ELR (cell line): Measurements from ENCODE around the gene MYDGF.
A peak's percentile ranks its signal among the peaks of the same experiment; 100 is the strongest.
"Not testable (repeated sequence)": the region's sequence is repeated elsewhere in the genome, so short reads cannot be mapped to it uniquely, and the experiment has no call there.

ENCODE experiments used
- DNase-seq: peaks from one replicate; pipeline ENCODE4 v3.0.0-alpha.2; 2015; ENCODE audit warnings: low read depth

MYDGF gene

GRCh38 chr19:4669723-4670480, at the start of gene MYDGF:
Gene MYDGF, minus strand, starts transcription at chr19:4670342. Its CDS starts 8 bp downstream, at chr19:4670334.
- peak; percentile 93 for DNase-seq

- no peak for DNase-seq
Measured at GRCh38 chr19:4719499-4719866, 49.3 kb upstream of the MYDGF start.

DNA sequence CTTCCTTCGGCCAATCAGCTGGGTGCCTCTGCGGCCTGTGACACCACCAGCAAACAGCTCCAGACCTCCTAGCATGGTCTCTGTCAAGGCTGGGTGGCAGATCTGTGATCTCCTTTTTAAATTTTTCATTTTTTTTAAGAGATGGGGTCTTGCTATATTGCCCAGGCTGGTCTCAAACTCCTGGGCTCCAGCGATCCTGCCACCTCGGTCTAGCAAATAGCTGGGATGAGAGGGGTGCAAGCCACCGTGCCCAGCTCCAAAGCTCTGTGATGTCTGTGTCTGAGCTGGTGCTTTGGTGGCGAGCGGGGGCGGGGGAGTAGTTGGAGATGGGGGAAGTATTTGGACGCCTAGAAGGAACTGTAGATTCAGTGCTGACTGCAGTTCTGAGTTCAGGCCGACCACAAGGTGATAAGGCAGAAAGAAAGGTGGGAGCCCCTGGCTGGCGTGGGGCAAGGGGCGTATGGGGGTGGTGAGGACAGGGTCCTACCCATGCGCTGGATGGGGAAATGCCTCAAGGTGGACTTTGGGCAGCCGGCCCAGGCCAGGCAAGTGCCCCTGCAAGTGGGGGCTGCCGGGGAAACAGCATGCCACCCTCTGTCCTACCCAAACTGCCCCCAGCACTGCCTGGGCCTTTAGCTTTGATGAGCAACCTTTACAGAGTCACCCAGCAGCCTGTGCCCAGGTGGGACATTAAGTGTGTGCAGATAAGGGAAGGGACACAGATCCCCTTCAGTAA, 48.0 kb upstream of the MYDGF start:
- DNase-seq, result no peak

DNA sequence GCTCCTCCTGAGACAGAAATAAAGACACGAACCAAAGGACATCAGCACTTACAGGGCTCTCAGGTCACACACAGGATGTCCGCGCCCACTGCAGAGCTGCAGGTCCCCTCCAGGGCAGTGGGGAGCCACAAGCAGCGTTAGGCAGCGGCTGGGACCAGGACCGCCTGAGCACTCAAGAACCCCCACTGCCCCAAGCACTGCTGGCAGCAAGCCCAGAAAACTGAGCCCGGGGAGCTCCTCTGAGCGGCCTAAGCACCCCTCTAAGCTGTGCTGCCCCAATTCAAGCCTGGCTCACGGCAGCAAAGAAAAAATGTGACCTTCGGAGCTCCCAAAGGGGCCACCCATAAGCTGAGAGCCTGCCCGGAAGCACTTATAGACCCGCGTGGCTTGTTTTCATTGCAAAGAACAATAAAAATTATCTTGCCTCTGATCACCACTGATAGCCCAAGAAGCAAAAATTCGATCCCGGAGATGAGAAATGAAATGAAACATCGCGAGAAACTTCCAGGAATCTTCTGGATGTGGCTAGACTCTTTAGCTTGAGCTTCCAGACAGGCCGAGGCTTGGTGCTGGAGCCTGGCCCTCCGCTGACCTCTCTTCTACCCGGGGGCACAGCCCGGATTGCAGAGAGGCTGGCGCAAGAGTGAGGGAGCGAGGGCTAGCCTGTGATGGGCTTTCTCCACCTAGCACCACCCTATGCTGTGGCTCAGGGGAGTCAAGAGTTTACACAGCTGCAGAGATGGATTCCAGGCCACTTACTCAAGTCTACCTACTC, 47.2 kb upstream of the MYDGF start:
- DNase-seq, result peak; percentile 78

- no peak for DNase-seq
Measured at GRCh38 chr19:4715529-4716221, 45.5 kb upstream of the MYDGF start.

DNA sequence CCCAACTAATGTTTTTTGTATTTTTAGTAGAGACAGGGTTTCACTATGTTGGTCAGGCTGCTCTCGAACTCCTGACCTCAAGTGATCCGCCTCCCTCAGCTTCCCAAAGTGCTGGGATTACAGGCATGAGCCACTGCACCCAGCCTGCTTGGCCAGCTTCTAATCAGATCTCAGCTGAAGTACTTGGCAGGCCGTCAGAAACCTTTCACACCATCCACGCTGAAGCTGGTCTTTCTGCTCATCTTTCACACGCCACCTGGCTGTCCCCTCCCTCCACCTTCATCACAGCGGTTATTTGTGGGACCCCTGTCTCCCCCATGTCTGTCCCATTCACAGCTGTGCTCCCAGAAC, 45.0 kb upstream of the MYDGF start:
- not testable (repeated sequence) for DNase-seq

GRCh38 chr19:4714016-4714415, 43.9 kb upstream of the MYDGF start:
- DNase-seq, result no peak

GRCh38 chr19:4713384-4713951, 43.3 kb upstream of the MYDGF start:
- peak; percentile 100 for DNase-seq

GRCh38 chr19:4712771-4713170, 42.6 kb upstream of the MYDGF start:
- no peak for DNase-seq

DNA sequence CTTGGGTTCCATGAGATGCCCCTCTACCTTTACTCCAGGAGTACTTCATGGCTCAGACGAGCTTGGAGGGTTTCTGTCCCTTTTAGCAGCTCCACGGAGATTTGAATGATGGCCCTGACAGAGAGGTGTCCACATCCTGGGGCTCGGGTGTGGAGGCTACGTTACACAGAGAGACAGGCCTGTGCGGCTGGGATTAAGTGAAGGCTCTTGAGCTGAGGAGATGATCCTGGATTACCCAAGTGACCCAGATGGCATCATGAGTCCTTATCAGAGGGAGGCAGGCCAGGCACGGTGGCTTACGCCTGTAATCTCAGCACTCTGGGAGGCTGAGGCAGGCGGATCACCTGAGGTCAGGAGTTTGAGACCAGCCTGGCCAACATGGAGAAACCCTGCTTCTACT, 41.1 kb upstream of the MYDGF start:
- no peak for DNase-seq

- DNase-seq, result no peak
Measured at GRCh38 chr19:4710281-4710600, 40.1 kb upstream of the MYDGF start.

DNA sequence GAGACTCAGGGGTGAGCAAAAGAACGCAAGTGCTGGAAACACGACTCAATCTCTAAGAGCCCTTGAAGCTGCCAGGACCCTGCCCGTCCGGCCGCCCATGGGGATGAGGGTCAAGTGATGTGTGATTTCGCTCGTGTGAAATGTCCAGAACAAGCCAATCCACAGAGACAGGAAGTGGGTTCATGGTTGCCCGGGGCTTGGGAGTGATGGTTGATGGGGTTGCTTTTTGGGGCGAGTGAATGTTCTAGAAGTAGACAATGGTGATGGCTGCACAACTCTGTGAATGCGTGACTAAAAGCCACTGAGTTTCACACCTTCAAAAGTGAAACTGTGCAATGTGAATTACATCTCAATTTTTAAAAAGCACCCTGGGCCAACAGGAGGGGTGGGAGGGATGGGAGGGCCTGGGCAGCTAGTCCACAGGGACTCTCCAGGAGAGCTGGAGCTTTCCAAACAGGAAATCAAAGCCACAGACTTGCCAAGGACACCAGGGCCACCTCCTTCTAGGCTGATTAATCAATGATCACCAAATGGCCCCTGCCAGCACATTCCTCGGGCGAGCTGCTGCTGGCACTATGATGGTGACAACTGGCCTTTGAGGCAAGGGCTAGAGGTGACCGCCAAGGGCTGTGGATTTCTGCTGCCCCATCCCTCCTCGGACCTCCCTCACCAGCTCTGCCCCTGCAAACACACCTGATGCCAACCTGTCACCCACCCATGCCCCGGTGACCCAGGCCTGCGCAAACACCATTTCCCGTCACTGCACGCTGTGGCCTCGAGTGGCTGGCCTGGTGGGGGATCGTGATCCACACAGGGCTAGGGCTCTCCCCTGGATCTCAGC, 39.5 kb upstream of the MYDGF start:
- DNase-seq, result no peak

DNA sequence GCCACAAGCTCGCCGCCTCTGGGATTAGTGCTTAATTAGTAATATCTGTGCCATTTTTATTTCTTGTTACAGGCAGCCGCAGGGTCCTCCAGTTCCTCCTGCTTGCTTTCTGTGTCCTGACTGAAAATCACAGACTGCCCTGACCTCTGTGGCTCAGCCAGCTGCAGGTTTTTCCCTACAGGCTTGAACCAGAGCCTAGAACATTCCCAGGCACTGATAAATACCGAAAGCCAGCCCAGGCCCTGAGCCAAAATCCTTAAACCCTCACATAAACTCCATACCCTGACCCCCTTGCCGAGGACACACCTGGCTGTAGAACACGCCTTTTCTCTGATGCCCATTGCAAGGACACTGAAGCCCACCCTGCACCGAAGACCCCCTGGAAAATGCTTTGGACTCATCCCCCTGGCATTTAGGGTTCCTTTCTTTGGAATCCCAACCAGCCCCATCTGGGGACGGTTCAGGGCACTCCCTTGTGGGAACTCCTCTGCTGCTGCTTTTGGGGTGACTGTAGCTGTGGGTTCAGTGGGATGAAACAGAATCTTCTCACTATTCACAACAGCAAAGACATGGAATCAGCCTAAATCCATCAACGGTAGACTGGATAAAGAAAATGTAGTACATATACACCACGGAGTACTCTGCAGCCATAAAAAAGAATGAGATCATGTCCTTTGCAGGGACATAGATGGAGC, 38.0 kb upstream of the MYDGF start:
- no peak for DNase-seq

DNA sequence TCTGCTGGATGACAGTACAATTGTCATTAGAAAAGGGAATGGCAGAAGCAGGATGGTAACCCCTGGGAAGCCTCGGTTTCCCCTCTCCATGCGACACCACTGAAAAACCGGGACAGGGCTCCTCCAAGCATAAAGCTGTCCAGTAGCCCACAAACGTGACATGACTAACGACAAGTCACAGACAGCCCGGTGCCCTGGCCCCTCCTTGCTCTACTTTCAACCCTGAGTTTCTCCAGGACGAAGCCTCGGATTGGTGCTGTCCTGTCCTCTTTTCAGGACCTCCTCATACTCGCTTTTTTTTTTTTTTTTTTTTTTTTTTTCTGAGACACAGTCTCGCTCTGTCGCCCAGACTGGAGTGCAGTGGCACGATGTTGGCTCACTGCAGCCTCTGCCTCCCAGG, 37.2 kb upstream of the MYDGF start:
- peak; percentile 26 for DNase-seq

DNA sequence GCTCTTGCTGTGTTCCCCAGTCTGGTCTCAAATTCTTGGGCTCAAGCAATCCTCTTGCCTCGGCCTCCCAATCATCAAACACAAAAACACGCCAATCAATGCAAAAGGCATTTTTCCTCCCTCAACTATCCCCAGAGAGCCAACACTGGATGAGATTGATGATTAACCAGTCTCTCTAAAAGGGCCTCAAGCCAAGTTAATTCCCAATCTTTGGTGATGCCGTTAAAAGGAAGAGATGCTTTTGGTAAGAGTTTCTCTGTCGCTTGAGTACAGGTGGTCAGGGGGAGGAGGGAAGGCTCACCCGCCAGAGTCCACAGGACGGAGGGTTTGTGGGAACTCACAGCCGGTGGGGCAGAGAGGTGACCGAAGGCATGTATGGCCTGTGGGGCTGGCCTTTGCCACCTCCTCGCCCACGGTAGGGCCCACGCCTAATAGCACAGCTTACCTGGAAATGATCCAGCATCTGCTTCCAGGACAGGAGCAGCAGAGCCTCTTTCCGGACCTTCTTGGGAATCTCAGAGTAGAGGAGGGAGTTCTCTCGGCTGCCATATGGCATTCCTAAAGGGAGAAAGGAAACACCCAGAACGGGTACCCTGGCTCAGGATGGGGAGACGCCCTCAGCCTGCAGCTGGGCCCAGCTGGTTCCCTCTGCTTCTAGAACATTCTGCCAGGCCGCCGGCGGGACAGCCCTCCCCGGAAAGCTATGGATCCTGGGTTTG, 35.4 kb upstream of the MYDGF start:
- DNase-seq, result no peak

GRCh38 chr19:4704317-4704673, 34.2 kb upstream of the MYDGF start:
- no peak for DNase-seq

DNA sequence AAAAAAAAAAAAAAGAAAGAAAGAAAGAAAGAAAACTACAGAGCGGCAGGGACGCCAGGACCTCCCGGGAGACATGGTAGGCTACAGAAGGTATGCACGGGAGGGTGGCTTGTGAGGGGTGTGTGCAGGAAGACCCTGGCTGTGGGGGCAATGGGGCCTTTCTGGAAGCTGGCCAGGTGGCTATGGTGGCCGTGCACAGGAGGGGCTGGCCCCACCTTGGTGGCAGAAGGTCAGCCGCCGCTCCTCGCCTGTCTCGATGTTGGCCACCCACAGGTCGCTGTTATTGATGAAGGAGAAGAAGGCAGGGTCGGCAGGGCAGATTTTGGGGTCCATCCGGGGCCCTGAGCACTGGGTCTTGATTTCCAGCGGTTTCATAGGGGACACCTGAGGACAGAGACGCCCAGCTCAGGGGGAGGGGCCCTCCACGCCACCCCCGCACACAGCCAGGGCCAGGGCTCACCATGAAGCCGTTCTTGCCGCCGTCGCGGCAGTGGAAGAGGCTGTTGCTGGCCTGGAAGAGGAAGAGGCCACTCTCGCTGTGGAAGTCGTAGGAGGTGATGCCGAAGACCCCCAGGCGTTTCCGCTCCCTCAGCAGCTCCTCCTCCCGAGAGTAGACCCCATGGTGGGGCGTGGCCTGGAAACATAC, 33.7 kb upstream of the MYDGF start:
- DNase-seq, result no peak

GRCh38 chr19:4702764-4703163, 32.6 kb upstream of the MYDGF start:
- DNase-seq, result no peak

- DNase-seq, result no peak
Measured at GRCh38 chr19:4701557-4701956, 31.4 kb upstream of the MYDGF start.

- no peak for DNase-seq
Measured at GRCh38 chr19:4700693-4700970, 30.5 kb upstream of the MYDGF start.
